Progenitor cell of endocrine pancreas (in vitro differentiated cells): ENCODE measurements around the gene CDH13. TPM values are rescaled to one million over a fixed set of nuclear protein-coding genes. Genes with fewer than 3 reads are reported as not detected.

Source experiments
- DNase-seq: peaks from one replicate; pipeline ENCODE4 v3.0.0; 2021; ENCODE audit warnings: low spot score; ENCODE audit not compliant: unreplicated experiment
- H3K27ac Mint-ChIP-seq: 2 replicates; pipeline ENCODE4 v1.8.0; 2021; ENCODE audit warnings: mild to moderate bottlenecking, moderate library complexity, mixed read lengths
- H3K27me3 Mint-ChIP-seq: 2 replicates; pipeline ENCODE4 v1.8.0; 2021; ENCODE audit warnings: mixed read lengths
- H3K36me3 Mint-ChIP-seq: 2 replicates; pipeline ENCODE4 v1.8.0; 2022; ENCODE audit warnings: mixed read lengths; ENCODE audit not compliant: insufficient read depth
- H3K4me1 Mint-ChIP-seq: 2 replicates; pipeline ENCODE4 v1.8.0; 2021; ENCODE audit warnings: low read depth, mixed read lengths
- H3K4me3 Mint-ChIP-seq: 2 replicates; pipeline ENCODE4 v1.8.0; 2021; ENCODE audit warnings: low read depth, mild to moderate bottlenecking, moderate library complexity, mixed read lengths
- H3K9me3 Mint-ChIP-seq: 2 replicates; pipeline ENCODE4 v1.8.0; 2021; ENCODE audit warnings: low read depth, mixed read lengths
- total RNA-seq: library from RNA; stranded (reverse); gene quantifications from 2 replicates; pipeline ENCODE4 v1.2.1, GENCODE V29; 2021
- TF ChIP-seq, protein P1 (sequence below): fragments of 200-600 bp; sonication (generic); IDR thresholded peaks from one replicate; pipeline ENCODE4 v1.5.0; 2021; ENCODE audit warnings: antibody characterized with exemption, mild to moderate bottlenecking; ENCODE audit not compliant: unreplicated experiment

The CDH13 gene
- total RNA-seq, 1 donor from 2014 or later: 0.38 TPM

DNA sequence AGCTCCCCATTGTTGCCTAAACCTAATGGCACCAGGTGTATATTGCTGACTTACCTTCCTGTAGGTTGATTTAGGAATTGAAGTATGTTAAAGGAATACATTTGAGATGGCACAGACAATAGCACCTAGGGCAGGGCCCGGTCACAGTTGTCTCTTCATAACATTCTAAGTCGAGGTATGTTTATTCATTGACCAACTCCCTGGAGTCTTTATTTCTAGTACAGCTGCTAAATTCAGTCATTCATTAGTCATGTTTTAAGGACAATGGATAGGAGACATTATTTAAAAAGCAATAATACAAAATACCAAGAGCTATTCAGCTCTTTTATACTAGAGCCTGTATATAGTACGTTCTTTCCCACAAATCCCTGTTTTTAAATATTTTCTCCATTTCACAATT is 811.6 kb downstream of the CDH13 start:
- H3K27me3 Mint-ChIP-seq: peaks cover 44% of the 10 kb centered on the region
- DNase-seq: no peak
- H3K36me3 Mint-ChIP-seq: no peaks in the 10 kb centered on the region
- no peaks in the 10 kb centered on the region for H3K4me1 Mint-ChIP-seq
- no peak overlapping the region for H3K27ac Mint-ChIP-seq
- H3K4me3 Mint-ChIP-seq: no peak overlapping the region
- H3K9me3 Mint-ChIP-seq: no peaks in the 10 kb centered on the region
- TF ChIP-seq, protein P1, sequence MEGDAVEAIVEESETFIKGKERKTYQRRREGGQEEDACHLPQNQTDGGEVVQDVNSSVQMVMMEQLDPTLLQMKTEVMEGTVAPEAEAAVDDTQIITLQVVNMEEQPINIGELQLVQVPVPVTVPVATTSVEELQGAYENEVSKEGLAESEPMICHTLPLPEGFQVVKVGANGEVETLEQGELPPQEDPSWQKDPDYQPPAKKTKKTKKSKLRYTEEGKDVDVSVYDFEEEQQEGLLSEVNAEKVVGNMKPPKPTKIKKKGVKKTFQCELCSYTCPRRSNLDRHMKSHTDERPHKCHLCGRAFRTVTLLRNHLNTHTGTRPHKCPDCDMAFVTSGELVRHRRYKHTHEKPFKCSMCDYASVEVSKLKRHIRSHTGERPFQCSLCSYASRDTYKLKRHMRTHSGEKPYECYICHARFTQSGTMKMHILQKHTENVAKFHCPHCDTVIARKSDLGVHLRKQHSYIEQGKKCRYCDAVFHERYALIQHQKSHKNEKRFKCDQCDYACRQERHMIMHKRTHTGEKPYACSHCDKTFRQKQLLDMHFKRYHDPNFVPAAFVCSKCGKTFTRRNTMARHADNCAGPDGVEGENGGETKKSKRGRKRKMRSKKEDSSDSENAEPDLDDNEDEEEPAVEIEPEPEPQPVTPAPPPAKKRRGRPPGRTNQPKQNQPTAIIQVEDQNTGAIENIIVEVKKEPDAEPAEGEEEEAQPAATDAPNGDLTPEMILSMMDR: no peak

DNA sequence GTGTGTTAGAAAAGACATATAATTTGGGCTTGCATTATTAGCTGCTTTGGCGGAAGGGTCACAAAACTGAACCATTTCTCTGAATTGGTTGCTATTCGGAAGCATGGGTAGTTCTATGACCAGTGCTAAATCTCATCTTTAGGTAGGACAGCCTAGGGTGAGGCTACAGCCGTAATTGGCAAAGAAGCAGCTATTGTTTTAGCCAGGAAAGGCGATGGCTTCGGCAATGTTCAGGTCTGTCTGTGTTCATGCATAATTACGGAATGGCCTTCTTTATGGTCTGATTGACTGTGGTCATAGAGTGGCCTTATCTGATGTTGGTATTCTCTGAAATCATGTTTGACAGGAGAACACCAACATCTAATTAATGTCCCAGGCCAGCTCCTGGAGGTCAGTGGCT is 812.6 kb downstream of the CDH13 start:
- H3K36me3 Mint-ChIP-seq: no peaks in the 10 kb centered on the region
- H3K9me3 Mint-ChIP-seq: no peaks in the 10 kb centered on the region
- no peak for DNase-seq
- TF ChIP-seq, protein P1: no peak
- no peak overlapping the region for H3K27ac Mint-ChIP-seq
- H3K27me3 Mint-ChIP-seq: peaks cover 43% of the 10 kb centered on the region
- H3K4me1 Mint-ChIP-seq: no peaks in the 10 kb centered on the region
- H3K4me3 Mint-ChIP-seq: no peak overlapping the region

DNA sequence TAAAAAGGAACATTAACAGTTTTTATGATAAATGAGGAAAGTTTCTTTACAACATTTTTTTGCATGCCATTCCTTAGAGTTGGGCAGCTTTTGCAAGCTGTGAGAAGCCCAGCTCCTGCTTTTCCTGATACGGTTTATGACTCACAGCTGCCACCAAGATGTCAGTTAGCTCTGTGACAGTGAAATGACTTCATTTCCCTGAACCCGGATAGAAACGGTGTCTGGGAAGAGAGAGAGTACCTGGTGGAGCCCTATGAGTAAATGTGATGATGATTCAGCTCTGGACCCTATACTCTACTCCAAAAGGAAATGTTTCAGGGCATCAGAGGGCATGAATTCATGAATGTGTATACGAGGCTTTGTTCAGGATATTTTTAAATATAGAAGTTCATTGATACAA is 814.7 kb downstream of the CDH13 start:
- DNase-seq: no peak

DNA sequence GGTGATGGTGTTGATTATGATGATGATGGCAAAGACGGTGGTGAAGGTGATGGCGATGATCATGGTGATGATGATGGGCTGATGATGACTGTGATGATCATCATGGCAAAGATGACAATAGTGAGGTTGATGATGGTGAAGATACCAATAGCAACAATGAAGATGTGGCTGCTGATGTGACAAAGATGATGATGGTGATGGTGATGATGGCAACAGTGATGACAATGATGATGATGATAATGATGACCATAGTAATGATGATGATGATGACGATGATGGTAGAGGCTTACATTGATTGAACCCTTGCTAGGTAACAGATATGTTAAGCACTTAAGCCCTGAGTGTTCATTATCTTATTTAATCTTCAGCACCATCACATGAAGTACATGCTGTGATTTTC is 817.2 kb downstream of the CDH13 start:
- no peak for DNase-seq
- Mint-ChIP-seq H3K27ac (no peak overlapping the region), H3K36me3 (no peaks in the 10 kb centered on the region), H3K4me3 (no peak overlapping the region), H3K27me3 (peaks cover 43% of the 10 kb centered on the region), H3K9me3 (no peaks in the 10 kb centered on the region), H3K4me1 (no peaks in the 10 kb centered on the region)
- TF ChIP-seq, protein P1: no peak

More for the DNA sequence above, 814.7 kb downstream of the CDH13 start:
- H3K4me1 Mint-ChIP-seq: no peaks in the 10 kb centered on the region
- no peaks in the 10 kb centered on the region for H3K9me3 Mint-ChIP-seq
- TF ChIP-seq, protein P1: no peak
- H3K27me3 Mint-ChIP-seq: peaks cover 38% of the 10 kb centered on the region
- H3K27ac Mint-ChIP-seq: no peak overlapping the region
- no peak overlapping the region for H3K4me3 Mint-ChIP-seq
- no peaks in the 10 kb centered on the region for H3K36me3 Mint-ChIP-seq

DNA sequence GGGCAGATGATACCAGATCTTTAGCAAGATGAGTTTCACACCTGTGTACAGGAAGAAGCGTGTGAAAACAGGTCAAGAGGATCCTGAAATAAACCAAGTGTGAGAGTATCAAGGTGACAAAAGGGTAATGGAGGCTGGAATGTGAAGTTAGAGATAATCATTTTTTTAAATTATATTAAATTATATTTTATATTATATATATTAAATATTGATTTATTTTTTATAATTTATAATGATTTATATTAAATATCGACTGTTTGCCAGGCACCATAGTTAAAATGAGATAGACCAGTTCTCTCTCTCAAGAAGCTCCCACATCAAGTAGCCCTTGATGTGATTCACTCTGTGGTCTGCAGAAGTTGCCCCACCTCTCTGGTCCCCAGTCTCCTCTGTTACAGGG is 820.8 kb downstream of the CDH13 start:
- Mint-ChIP-seq H3K9me3 (no peaks in the 10 kb centered on the region), H3K27ac (no peak overlapping the region), H3K4me3 (no peak overlapping the region), H3K4me1 (no peaks in the 10 kb centered on the region), H3K36me3 (no peaks in the 10 kb centered on the region), H3K27me3 (peaks cover 50% of the 10 kb centered on the region)
- TF ChIP-seq, protein P1: no peak
- no peak for DNase-seq
